ENCODE measurements around the gene GPS2.
A peak's percentile ranks its signal among the peaks of the same experiment; 100 is the strongest.
"Not testable (repeated sequence)": the region's sequence is repeated elsewhere in the genome, so short reads cannot be mapped to it uniquely, and the experiment has no call there.

GPS2 gene

DNA sequence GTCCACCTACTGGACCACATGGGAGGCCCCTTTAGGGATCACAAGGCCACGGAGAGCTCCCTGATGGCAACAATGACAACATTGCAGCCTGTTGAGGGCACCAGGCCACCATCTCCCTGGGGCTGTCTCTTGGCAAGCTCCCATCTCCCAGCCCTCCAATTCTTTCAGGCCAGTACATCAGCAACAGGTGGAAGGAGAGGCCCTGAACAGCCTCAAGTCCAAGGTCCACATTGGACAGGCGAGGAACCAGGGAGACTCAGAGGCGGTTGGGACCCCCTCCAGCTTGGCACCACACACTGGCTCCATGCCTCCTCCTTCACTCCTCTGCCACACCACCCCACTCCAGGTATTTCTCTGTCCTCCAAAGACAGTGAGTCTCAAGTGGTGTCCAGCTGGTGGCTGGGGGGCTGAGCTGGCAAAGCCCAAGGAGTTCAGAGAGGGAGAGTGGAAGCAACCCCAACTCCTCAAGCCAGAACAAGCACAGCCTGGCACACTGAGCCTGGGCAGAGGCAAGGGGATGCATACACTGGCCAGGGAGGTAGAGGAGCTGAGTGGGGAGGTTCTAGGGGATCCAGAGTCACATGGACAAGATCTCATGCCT is 19.9 kb upstream of the GPS2 start:
- no peak overlapping the region for H3K4me3 ChIP-seq

DNA sequence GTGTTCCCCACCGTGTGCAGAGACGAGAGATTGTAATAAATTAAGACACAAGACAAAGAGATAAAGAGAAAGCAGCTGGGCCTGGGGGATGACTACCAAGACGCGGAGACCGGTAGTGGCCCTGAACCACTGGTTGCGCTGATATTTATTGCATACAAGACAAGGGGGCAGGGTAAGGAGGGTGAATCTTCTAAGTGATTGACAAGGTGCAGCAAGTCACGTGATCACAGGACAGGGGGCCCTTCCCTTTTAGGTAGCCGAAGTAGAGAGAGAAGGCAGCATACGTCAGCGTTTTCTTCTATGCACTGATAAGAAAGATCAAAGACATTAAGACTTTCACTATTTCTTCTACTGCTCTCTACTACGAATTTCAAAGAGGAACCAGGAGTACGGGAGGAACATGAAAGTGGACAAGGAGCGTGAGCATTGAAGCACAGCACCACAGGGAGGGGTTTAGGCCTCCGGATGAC is 17.5 kb upstream of the GPS2 start:
- Histone ChIP-seq H3K9ac (peak overlapping the region in 5 of 11 experiments; percentile 21 to 38 (median 25); a peak in 3 of 22 replicates), H3K4me3 (peak overlapping the region in 1 of 10 experiments; percentile 24; a peak in 2 of 20 replicates), H3K4me2 (peak overlapping the region; percentile 63 to 98 (median 93)), H3K4me1 (peaks cover 57 to 83% (median 80%) of the 10 kb centered on the region in 10 experiments), H3K27ac (peak overlapping the region in 3 of 11 experiments; percentile 19 to 51 (median 47); a peak in 4 of 22 replicates)
- H3K9me3 ChIP-seq (replicated peaks in 1 of 11); H4K20me1 ChIP-seq; H3K36me3 ChIP-seq; H3K27me3 ChIP-seq: not testable (repeated sequence)

More for the DNA sequence above, 19.9 kb upstream of the GPS2 start:
- Histone ChIP-seq H3K9ac (peak overlapping the region in 5 of 11 experiments; percentile 67 to 77 (median 76); a peak in 5 of 22 replicates), H3K27me3 (no peaks in the 10 kb centered on the region), H3K4me2 (peak overlapping the region; percentile 95 to 100 (median 99); a peak in 21 of 22 replicates), H4K20me1 (peaks cover 0 to 24% (median 0%) of the 10 kb centered on the region in 11 experiments; a peak in 3 of 22 replicates), H3K4me1 (peaks cover 69 to 97% (median 91%) of the 10 kb centered on the region in 10 experiments), H3K36me3 (peaks cover 0 to 21% (median 0%) of the 10 kb centered on the region in 11 experiments; a peak in 9 of 22 replicates), H3K27ac (peak overlapping the region in 8 of 11 experiments; percentile 6 to 83 (median 76); a peak in 15 of 22 replicates), H3K9me3 (replicated peaks in 1 of 11) (no peaks in the 10 kb centered on the region)
- TF ChIP-seq Cebpa-rat (IDR thresholded peaks at IDR 0.05) = no peak

DNA sequence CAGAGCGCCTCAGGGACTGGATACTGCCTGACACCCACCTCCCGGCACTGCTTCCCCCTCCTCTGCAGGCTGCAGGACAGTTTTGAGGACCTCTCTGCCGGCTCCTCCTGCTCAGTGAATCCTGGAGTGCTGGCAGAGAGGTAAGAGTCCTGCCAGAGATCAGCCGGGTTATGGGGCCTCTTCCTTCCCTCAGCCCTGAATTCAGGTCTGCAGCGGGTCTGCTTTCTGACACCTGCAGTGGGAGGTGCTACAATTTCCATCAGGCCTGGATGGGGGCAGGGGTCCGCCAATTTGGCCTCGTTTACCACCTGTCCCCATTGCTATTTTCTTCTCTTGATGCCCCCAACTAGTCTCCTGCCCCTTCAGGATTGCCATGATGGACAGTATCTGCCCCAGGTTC is 17.0 kb upstream of the GPS2 start:
- Histone ChIP-seq H3K4me3 (peak overlapping the region in 1 of 10 experiments; percentile 24; a peak in 2 of 20 replicates), H3K27ac (peak overlapping the region in 5 of 11 experiments; percentile 3 to 51 (median 19); a peak in 4 of 22 replicates), H3K9me3 (replicated peaks in 1 of 11) (no peaks in the 10 kb centered on the region), H3K9ac (peak overlapping the region in 6 of 11 experiments; percentile 21 to 38 (median 24); a peak in 5 of 22 replicates), H4K20me1 (peaks cover 0 to 4% (median 0%) of the 10 kb centered on the region in 11 experiments; a peak in 1 of 22 replicates), H3K4me1 (peaks cover 57 to 83% (median 79%) of the 10 kb centered on the region in 10 experiments), H3K27me3 (no peaks in the 10 kb centered on the region), H3K4me2 (peak overlapping the region; percentile 63 to 98 (median 93)), H3K36me3 (peaks cover 0 to 5% (median 0%) of the 10 kb centered on the region in 11 experiments; a peak in 7 of 22 replicates)
- no peak for TF ChIP-seq Cebpa-rat (IDR thresholded peaks at IDR 0.05)

DNA sequence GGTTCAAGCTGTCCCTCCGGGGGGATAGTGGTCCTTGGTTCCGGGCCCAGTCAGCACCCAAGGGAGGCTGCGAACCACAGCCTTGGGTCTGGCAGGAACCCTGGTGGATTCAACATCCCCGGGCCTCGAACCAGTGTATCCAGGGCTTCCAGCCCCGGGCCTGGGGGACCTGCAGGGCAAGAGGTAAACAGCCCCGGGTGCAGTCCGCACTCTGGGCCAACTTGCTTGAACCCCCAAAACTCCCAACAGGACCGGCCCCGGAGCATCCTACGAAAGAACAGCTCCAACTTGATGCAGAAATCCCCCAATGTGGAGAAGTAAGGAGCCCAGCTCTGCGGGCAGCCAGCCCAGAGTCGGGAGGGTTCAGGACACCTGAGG is 15.5 kb upstream of the GPS2 start:
- Histone ChIP-seq H3K36me3 (peaks cover 9 to 20% (median 14%) of the 10 kb centered on the region in 11 experiments), H4K20me1 (peaks cover 0 to 4% (median 0%) of the 10 kb centered on the region in 11 experiments; a peak in 2 of 22 replicates), H3K4me1 (peaks cover 46 to 73% (median 64%) of the 10 kb centered on the region in 10 experiments), H3K9ac (peak overlapping the region; percentile 67 to 96 (median 89); a peak in 21 of 22 replicates), H3K4me3 (peak overlapping the region; percentile 74 to 86 (median 82)), H3K4me2 (peak overlapping the region; percentile 88 to 99 (median 96)), H3K27me3 (no peaks in the 10 kb centered on the region), H3K9me3 (replicated peaks in 1 of 11) (no peaks in the 10 kb centered on the region), H3K27ac (peak overlapping the region in 10 of 11 experiments; percentile 79 to 96 (median 90); a peak in 19 of 22 replicates)
- TF ChIP-seq Cebpa-rat (IDR thresholded peaks at IDR 0.05) = no peak

DNA sequence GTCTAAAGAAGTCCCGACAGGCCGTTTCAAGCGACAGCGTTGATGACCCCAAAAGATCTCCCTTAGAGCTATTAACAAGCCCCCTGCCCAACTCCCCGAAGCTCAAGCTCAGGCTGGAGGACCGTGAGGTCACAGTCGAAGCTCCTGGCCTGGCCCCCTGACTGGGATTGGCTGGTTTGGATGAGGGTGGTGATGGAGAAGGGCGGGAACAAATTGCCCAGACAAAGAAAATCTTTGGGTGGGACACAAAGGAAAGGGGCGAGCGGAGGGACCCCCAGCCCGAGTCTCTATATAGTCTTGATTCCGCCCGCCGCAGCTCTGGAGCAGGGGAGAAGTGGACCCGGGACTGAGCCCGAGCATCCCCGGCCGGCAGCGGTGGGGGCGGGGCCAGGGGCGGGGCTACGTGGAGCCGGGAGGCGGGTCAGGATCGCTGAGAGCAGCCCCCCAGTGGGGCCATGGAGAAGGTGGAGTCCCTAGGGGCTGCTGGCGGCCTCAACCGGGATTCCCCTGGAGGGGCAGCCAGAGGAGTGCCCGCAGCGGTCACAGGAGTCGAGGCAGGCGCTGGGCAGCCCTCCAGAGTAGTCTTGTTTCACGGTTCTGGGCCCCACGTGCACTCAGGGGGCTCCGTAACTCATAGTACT is 15.0 kb upstream of the GPS2 start:
- H4K20me1 ChIP-seq = peaks cover 0 to 4% (median 0%) of the 10 kb centered on the region in 11 experiments; a peak in 2 of 22 replicates
- H3K4me1 ChIP-seq = peaks cover 41 to 68% (median 59%) of the 10 kb centered on the region in 10 experiments
- peak overlapping the region; percentile 81 to 96 (median 89) for H3K9ac ChIP-seq
- no peak for TF ChIP-seq Cebpa-rat (IDR thresholded peaks at IDR 0.05)
- H3K27me3 ChIP-seq = no peaks in the 10 kb centered on the region
- no peaks in the 10 kb centered on the region for H3K9me3 ChIP-seq (replicated peaks in 1 of 11)
- H3K4me3 ChIP-seq = peak overlapping the region; percentile 74 to 86 (median 82)
- peaks cover 9 to 25% (median 19%) of the 10 kb centered on the region in 11 experiments for H3K36me3 ChIP-seq
- H3K27ac ChIP-seq = peak overlapping the region; percentile 79 to 96 (median 90); a peak in 21 of 22 replicates
- peak overlapping the region; percentile 88 to 99 (median 96) for H3K4me2 ChIP-seq

DNA sequence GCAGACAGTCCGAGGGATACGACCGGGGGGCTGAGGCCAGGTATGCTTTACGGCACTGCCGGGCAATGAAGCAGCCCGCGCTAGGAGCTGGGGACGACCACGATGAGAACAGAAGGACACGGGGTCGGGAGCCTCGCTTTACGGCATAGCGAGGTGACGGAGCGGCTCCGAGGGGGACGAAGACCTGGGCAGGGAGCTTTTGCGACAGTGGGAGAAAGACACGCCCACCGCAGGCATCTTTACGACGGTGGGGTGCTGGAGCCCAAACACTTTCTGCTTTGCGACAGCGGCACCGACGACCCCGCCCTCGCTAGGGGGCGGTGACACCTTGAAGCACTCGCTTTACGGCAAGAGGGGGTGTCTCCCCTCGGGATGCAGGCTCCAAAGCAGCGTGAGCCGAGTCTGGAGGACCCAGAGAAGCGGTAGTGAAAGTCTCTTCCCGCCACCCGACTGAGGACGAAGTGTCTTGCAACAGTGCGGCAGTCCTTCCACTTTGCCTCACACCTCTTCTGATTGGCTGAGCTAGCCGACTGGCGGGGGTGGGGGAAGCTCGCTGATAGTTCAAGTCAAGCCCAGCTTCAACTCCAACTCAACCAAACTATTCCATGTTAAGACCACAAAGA is 14.3 kb upstream of the GPS2 start:
- Histone ChIP-seq H3K9me3 (replicated peaks in 1 of 11) (no peaks in the 10 kb centered on the region), H4K20me1 (peaks cover 0 to 7% (median 0%) of the 10 kb centered on the region in 11 experiments; a peak in 2 of 22 replicates), H3K27ac (peak overlapping the region; percentile 79 to 96 (median 90)), H3K4me3 (peak overlapping the region; percentile 74 to 86 (median 82)), H3K4me1 (peaks cover 39 to 61% (median 53%) of the 10 kb centered on the region in 10 experiments), H3K36me3 (peaks cover 14 to 31% (median 23%) of the 10 kb centered on the region in 11 experiments), H3K4me2 (peak overlapping the region; percentile 88 to 99 (median 96)), H3K27me3 (no peaks in the 10 kb centered on the region), H3K9ac (peak overlapping the region; percentile 81 to 96 (median 89))
- peak in 4 of 11 experiments; percentile 41 to 45 (median 41); a peak in 5 of 22 replicates for TF ChIP-seq Cebpa-rat (IDR thresholded peaks at IDR 0.05)

DNA sequence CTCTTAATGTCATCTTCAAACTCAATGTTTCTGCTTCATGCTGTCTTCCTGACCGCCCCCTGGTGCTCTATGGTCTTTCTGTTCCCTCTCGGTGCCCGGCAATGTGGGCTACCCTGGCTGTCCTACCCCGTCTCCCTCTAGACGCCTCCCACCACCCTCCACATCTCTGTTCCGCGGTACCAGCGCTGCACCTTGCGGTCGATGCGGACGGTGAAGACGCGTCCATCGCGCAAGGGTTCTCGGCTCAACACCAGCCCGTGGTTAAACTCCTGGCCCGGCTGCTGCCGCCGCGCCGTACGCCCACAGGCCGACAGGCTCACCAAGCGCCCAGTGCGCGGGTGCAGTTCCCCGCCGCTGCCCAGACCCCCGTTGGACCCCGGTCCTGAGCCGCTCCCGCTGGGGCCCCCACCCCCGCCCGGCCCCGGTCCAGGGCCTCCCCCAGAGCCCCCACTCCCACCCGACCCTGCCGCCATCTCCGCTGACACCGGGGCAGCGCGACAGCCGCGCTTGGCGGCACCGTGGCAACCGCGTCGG is 13.7 kb upstream of the GPS2 start, which contains the start of gene NEURL4:
TSS of gene NEURL4 (minus strand) at position 496 of the 534 bp plus-strand sequence. CDS start at position 473, 23 bp downstream.
- peak within 1 kb of the TSS; percentile 74 to 86 (median 82) for H3K4me3 ChIP-seq
- peaks cover 18 to 37% (median 29%) of the 10 kb centered on the region in 11 experiments for H3K36me3 ChIP-seq
- peak within 1 kb of the TSS; percentile 88 to 99 (median 96) for H3K4me2 ChIP-seq
- peaks cover 39 to 56% (median 47%) of the 10 kb centered on the region in 10 experiments for H3K4me1 ChIP-seq
- H3K27ac ChIP-seq = peak within 1 kb of the TSS; percentile 79 to 96 (median 90)
- peaks cover 0 to 10% (median under 1%) of the 10 kb centered on the region in 11 experiments; a peak in 3 of 22 replicates for H4K20me1 ChIP-seq
- peak within 1 kb of the TSS; percentile 81 to 96 (median 89) for H3K9ac ChIP-seq
- TF ChIP-seq Cebpa-rat (IDR thresholded peaks at IDR 0.05) = no peak
- no peaks in the 10 kb centered on the region for H3K9me3 ChIP-seq (replicated peaks in 1 of 11)
- no peaks in the 10 kb centered on the region for H3K27me3 ChIP-seq

DNA sequence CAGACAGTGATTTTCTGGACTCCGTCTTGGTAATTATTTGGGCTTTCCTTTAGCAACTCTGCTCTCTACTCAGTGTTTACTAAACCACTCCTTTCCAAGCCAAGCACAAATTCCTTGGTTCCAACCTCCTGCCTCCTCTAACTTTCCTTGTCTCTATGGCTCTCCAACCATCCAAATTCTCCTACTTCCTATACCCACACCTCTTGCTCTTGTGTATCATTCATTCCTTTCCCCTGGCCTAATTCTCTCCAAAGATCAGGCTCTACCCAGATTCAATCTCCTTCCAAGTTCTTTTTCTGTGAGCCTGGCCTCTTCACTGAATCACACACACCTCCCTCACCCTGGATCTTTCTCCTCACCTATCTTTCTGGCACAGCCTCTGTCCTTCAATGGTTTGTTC is 12.8 kb upstream of the GPS2 start:
- Histone ChIP-seq H3K4me3 (peak overlapping the region in 9 of 10 experiments; percentile 74 to 86 (median 84); a peak in 17 of 20 replicates), H3K27ac (peak overlapping the region in 7 of 11 experiments; percentile 10 to 96 (median 90); a peak in 9 of 22 replicates), H4K20me1 (peaks cover 0 to 17% (median 3%) of the 10 kb centered on the region in 11 experiments; a peak in 3 of 22 replicates), H3K9ac (peak overlapping the region; percentile 81 to 96 (median 89)), H3K9me3 (replicated peaks in 1 of 11) (no peaks in the 10 kb centered on the region), H3K27me3 (no peaks in the 10 kb centered on the region), H3K36me3 (peaks cover 27 to 46% (median 38%) of the 10 kb centered on the region in 11 experiments), H3K4me1 (peaks cover 39 to 48% (median 41%) of the 10 kb centered on the region in 10 experiments), H3K4me2 (peak overlapping the region; percentile 80 to 97 (median 88))
- no peak for TF ChIP-seq Cebpa-rat (IDR thresholded peaks at IDR 0.05)

Measured in BLaER1 treated with 17β-estradiol and CSF1 and Interleukin-3, amounts not matched to agents 10 nM and 100 nM (cell line).